HepG2 (cell line): ENCODE measurements around the gene XCR1.

ENCODE experiments used
- CBFB ChIP-seq: sonication (generic); formaldehyde crosslinking; IDR thresholded peaks from 2 replicates; pipeline ENCODE4 v1.4.0; 2020; ENCODE audit warnings: missing genetic modification reagents
- CTCF ChIP-seq: sonication (generic); formaldehyde crosslinking; IDR thresholded peaks from 2 replicates; pipeline ENCODE4 v1.5.0; 2020; ENCODE audit warnings: mild to moderate bottlenecking, missing genetic modification reagents, moderate library complexity
- KDM1A ChIP-seq: IDR thresholded peaks from 2 replicates; pipeline ENCODE4 v1.6.1; 2016; ENCODE audit warnings: missing compliant biosample characterization
- MTERF4 ChIP-seq: sonication (generic); formaldehyde crosslinking; IDR thresholded peaks from 2 replicates; pipeline ENCODE4 v1.8.0; 2023; ENCODE audit warnings: mild to moderate bottlenecking, missing genetic modification reagents
- ZBTB1 ChIP-seq: sonication (generic); formaldehyde crosslinking; IDR thresholded peaks from 2 replicates; pipeline ENCODE4 v1.4.0; 2020; ENCODE audit warnings: missing genetic modification reagents, borderline replicate concordance
- ZBTB20 ChIP-seq: sonication (generic); formaldehyde crosslinking; IDR thresholded peaks from 2 replicates; pipeline ENCODE4 v1.8.1; 2023; ENCODE audit warnings: missing genetic modification reagents, low read depth, mild to moderate bottlenecking, borderline replicate concordance
- ZFAT ChIP-seq: sonication (generic); formaldehyde crosslinking; conservative IDR thresholded peaks from 2 replicates; pipeline ENCODE4 v1.8.1; 2023; ENCODE audit warnings: missing genetic modification reagents, inconsistent platforms
- ZNF138 ChIP-seq: sonication (generic); formaldehyde crosslinking; IDR thresholded peaks from 2 replicates; pipeline ENCODE4 v1.5.0; 2020; ENCODE audit warnings: mild to moderate bottlenecking, low read depth, missing genetic modification reagents
- ZNF709 ChIP-seq: sonication (generic); formaldehyde crosslinking; IDR thresholded peaks from 2 replicates; pipeline ENCODE4 v1.5.0; 2020; ENCODE audit warnings: mild to moderate bottlenecking, missing genetic modification reagents

DNA sequence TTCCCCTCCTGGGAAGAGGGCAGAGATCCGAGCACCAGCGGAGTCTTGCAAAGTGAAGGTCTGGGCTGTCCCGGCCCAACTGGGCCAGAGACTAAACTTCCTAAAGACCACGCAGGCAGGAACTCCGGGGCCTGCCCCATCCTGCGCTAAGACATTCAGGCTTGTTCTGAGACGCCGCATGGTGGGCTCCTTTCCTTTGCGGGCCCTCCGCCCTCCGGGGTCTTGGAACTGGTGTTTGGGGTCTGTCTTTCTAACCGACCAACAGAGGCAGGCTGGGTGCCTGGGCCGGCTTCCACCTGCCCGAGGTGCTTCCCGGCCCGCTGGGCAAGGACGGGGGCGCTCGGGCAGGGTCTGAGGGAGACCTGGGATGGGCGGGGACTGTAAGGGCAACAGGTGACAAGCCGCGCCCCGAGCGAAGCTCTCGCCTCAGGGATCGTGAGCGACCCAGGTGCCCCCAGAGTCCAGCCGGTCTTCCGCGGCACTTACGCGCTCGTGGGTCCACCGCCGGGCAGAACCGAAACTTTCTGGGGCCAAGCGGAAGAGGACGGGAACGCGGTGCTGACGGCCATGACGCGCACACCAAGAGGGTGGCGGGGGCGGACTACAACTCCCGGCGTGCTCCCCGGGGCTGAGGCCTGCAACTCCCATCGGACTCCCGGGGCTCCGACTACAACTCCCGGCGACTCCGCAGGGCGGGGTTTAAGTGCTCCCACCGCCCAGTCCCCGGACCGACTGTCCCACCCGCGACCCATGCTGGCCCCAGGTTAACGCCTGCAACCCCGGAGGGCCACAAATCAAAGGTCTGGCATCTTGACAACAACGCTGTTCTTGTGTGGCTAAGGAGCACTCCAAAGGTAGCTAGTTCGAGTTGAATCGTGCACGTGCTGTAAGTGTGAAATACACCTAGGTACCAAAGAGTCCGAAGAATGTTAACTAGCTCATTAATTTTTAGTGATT, 31.8 kb downstream of the XCR1 start, which contains the start of gene FYCO1:
- TF ChIP-seq ZBTB1 (CRISPR knock-in tag) (no peak), CBFB (CRISPR knock-in tag) (no peak; the same call in 1 of the 2 replicates), ZNF138 (no peak; the same call in 1 of the 2 replicates), ZBTB20 (peak; percentile 66; the same call in 1 of the 2 replicates), ZFAT (CRISPR knock-in tag) (no peak), ZNF709 (peak; percentile 79), KDM1A (CRISPR knock-in tag) (no peak), MTERF4 (CRISPR knock-in tag) (no peak), CTCF (CRISPR knock-in tag) (peak; percentile 22; the same call in 1 of the 2 replicates)
